HepG2 (cell line): ENCODE results near the gene UBE2E1. TPM values are rescaled to one million over a fixed set of nuclear protein-coding genes. Genes with fewer than 3 reads are reported as not detected.

Experiments
- ATAC-seq: fragments of 200-7000 bp; cut with Tn5 transposase; 3 replicates; pipeline ENCODE4 v1.9.1; 2020; ENCODE audit warnings: mild to moderate bottlenecking, moderate library complexity
- BruUV-seq: library from RNA; stranded (reverse); fragments of 400-500 nt; replicated peaks from 2 replicates; lab custom pipeline; 2021; lab: Mats Ljungman, UMichigan
- CTCF ChIA-PET: fragments of 300-600 bp; formaldehyde crosslinking; extraction: SDS; loops from one replicate; lab custom pipeline; 2021; ENCODE audit warnings: low total read pairs, inconsistent platforms, low intra/inter-chr PET ratio; lab: Yijun Ruan, JAX
- POLR2A ChIA-PET: fragments of 350-600 bp; sonication (Branson Sonifier 250); formaldehyde crosslinking; loops from one replicate; lab custom pipeline; 2020; ENCODE audit warnings: antibody characterized with exemption, inconsistent platforms; lab: Yijun Ruan, JAX
- DNase-seq: peaks from one replicate; pipeline ENCODE4 v3.0.0-alpha.2; 2015; ENCODE audit warnings: low spot score
- FAIRE-seq: peaks from 3 replicates; lab custom pipeline; 2011; peaks lifted over from hg19 to GRCh38; lab: Jason Lieb, UNC
- H2AFZ ChIP-seq: one replicate; pipeline ENCODE4 v1.6.1; 2011; ENCODE audit warnings: low read length, inconsistent platforms
- H3K27ac ChIP-seq: fragments of 300-600 bp; 3 replicates; pipeline ENCODE4 v1.8.0; 2011; ENCODE audit warnings: mixed run types, mild to moderate bottlenecking, mixed read lengths, low read length, inconsistent platforms; ENCODE audit not compliant: insufficient read depth; ENCODE audit errors: extremely low read length
- H3K27me3 ChIP-seq, 2 experiments: fragments of 200-600 bp in 1 of 2; 2 replicates in 1 of 2; 3 replicates in 1 of 2; pipeline versions ENCODE4 v1.6.0 to v1.8.0; 2011; ENCODE audit warnings: low read length in 2 of 2, mild to moderate bottlenecking in 2 of 2, moderate library complexity in 2 of 2, inconsistent platforms in 1 of 2; ENCODE audit not compliant: insufficient read depth in 2 of 2, control insufficient read depth in 1 of 2
- H3K36me3 ChIP-seq, 2 experiments: fragments of 200-600 bp in 1 of 2; replicated peaks in 1 of 2; 2 replicates in 1 of 2; 3 replicates in 1 of 2; pipeline versions ENCODE4 v1.5.1 to v1.8.0; 2011; ENCODE audit warnings: low read length in 2 of 2, inconsistent platforms in 1 of 2; ENCODE audit not compliant: insufficient read depth in 2 of 2, control insufficient read depth in 1 of 2
- H3K4me1 ChIP-seq: 2 replicates; pipeline ENCODE4 v1.5.1; 2012; ENCODE audit warnings: low read length, inconsistent platforms; ENCODE audit not compliant: insufficient read depth
- H3K4me2 ChIP-seq: 2 replicates; pipeline ENCODE4 v1.6.0; 2011; ENCODE audit warnings: low read depth, low read length, inconsistent platforms
- H3K4me3 ChIP-seq, 3 experiments: fragments of 200-600 bp in 1 of 3; sonication (generic), shearing (Covaris generic) in 1 of 3; replicated peaks in 1 of 3; 2 replicates each; pipeline ENCODE4 v1.5.1; 2011 to 2016; ENCODE audit warnings: low read length in 3 of 3, inconsistent platforms in 2 of 3, low read depth in 2 of 3, mild to moderate bottlenecking in 2 of 3, control low read depth in 1 of 3, mixed read lengths in 1 of 3; ENCODE audit not compliant: insufficient read depth in 1 of 3
- H3K79me2 ChIP-seq: one replicate; pipeline ENCODE4 v1.6.1; 2011; ENCODE audit warnings: low read length, inconsistent platforms; ENCODE audit not compliant: insufficient read depth
- H3K9ac ChIP-seq: 2 replicates; pipeline ENCODE4 v1.6.0; 2011; ENCODE audit warnings: mild to moderate bottlenecking, low read depth, low read length, inconsistent platforms; ENCODE audit not compliant: insufficient read depth
- H3K9me3 ChIP-seq: 2 replicates; pipeline ENCODE4 v1.5.1; 2012; ENCODE audit warnings: mild to moderate bottlenecking, low read length
- H4K20me1 ChIP-seq: 2 replicates; pipeline ENCODE4 v1.6.0; 2011; ENCODE audit warnings: inconsistent platforms, mild to moderate bottlenecking, low read length, moderate library complexity; ENCODE audit not compliant: insufficient read depth
- GATAD1 ChIP-seq: IDR thresholded peaks from 2 replicates; pipeline ENCODE4 v1.6.1; 2016; ENCODE audit warnings: missing genetic modification reagents, missing compliant biosample characterization
- HNF4A ChIP-seq: sonication (generic); formaldehyde crosslinking; IDR thresholded peaks from 2 replicates; pipeline ENCODE4 v1.4.0; 2020; ENCODE audit warnings: missing genetic modification reagents
- NCOA5 ChIP-seq: sonication (generic); formaldehyde crosslinking; IDR thresholded peaks from 2 replicates; pipeline ENCODE4 v1.4.0; 2020; ENCODE audit warnings: missing genetic modification reagents
- NR2C2 ChIP-seq: sonication (generic); formaldehyde crosslinking; IDR thresholded peaks from 2 replicates; pipeline ENCODE4 v1.4.0; 2020; ENCODE audit warnings: missing genetic modification reagents, mild to moderate bottlenecking, moderate library complexity, borderline replicate concordance
- RFXANK ChIP-seq: IDR thresholded peaks from 2 replicates; pipeline ENCODE4 v1.6.1; 2016
- SMAD9 ChIP-seq: sonication (generic); formaldehyde crosslinking; IDR thresholded peaks from 2 replicates; pipeline ENCODE4 v1.5.1; 2020; ENCODE audit warnings: mild to moderate bottlenecking, missing genetic modification reagents
- SP2 ChIP-seq: sonication (generic); formaldehyde crosslinking; IDR thresholded peaks from 2 replicates; pipeline ENCODE4 v1.5.1; 2020; ENCODE audit warnings: mild to moderate bottlenecking, missing genetic modification reagents
- TRIM24 ChIP-seq: sonication (generic); formaldehyde crosslinking; IDR thresholded peaks from 2 replicates; pipeline ENCODE4 v1.8.0; 2022; ENCODE audit warnings: mild to moderate bottlenecking, missing genetic modification reagents
- YEATS4 ChIP-seq: sonication (generic); formaldehyde crosslinking; IDR thresholded peaks from 2 replicates; pipeline ENCODE4 v1.4.0; 2020; ENCODE audit warnings: missing genetic modification reagents, borderline replicate concordance
- ZFP1 ChIP-seq: IDR thresholded peaks from 2 replicates; pipeline ENCODE4 v1.6.1; 2016
- WGBS: methylation state at CpG from one replicate; pipeline ENCODE4 v1.1.6; 2017; ENCODE audit warnings: low lambda C conversion rate; 5-methylcytosine and 5-hydroxymethylcytosine counted together
- in situ Hi-C: cut with HindIII; loops from 2 replicates; pipeline ENCODE4 v1.10.0; 2017; ENCODE audit warnings: low pct_unique_long_range_greater_than_20kb; ENCODE audit not compliant: extremely low pct_ligation_motif_present
- intact Hi-C: fragments of 100-400 bp; cut with micrococcal nuclease; formaldehyde crosslinking; loops from one replicate; pipeline ENCODE4 v1.10.0; 2022; ENCODE audit not compliant: unreplicated experiment
- polyA plus RNA-seq, 8 experiments: library from polyadenylated mRNA; depleted of rRNA in 3 of 8; stranded (reverse) in 7 of 8; unstranded in 1 of 8; fragments of >200 nt; fragmentation: Illumina TruSeq in 4 of 8; extraction: Trizol in 4 of 8; gene quantifications; 2 replicates each; pipeline versions ENCODE4 v1.2.1 to v1.2.3, GENCODE V29; 2011 to 2016; ENCODE audit warnings: low read depth in 4 of 8, missing spikeins in 1 of 8, mixed read lengths in 1 of 8; ENCODE audit not compliant: insufficient read depth in 1 of 8
- total RNA-seq, 5 experiments: library from RNA; depleted of rRNA; stranded (reverse); fragments of >200 nt; fragmentation: Illumina TruSeq; extraction: Trizol; gene quantifications; 2 replicates each; pipeline ENCODE4 v1.2.3, GENCODE V29; 2016; ENCODE audit warnings: low read depth in 1 of 5
- TF ChIP-seq, protein P1 (sequence below): sonication (generic); formaldehyde crosslinking; IDR thresholded peaks from 2 replicates; pipeline ENCODE4 v1.4.0; 2020; ENCODE audit warnings: missing genetic modification reagents
- TF ChIP-seq, protein P2 (sequence below): sonication (generic); formaldehyde crosslinking; IDR thresholded peaks from 2 replicates; pipeline ENCODE4 v1.5.0; 2020; ENCODE audit warnings: missing genetic modification reagents

UBE2E1 gene
- total and polyA plus RNA-seq, 2 of the 13 experiments (the other 11 are each of a cell fraction or from before 2014, with no cell fraction given): 55.4 to 61.8 TPM

DNA sequence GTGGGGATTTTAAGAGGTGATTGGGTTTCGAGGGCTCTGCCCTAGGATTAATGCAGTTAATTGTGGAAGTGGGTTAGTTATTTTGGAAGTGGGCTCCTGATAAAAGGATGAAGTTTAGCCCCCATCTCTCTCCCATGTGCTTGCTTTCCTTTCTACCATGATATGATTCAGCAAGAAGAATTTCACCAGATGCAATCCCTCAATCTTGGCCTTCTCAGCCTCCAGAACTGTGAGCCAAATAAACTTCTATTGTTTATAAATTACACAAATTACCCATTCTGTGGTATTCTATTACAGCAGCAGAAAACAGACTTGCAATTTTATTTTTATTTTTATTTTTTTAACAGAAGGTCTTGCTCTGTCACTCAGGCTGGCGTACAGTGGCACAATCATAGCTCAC, 27.3 kb upstream of the UBE2E1 start:
- Histone ChIP-seq H3K4me3 (no peak overlapping the region), H3K79me2 (no peaks in the 10 kb centered on the region), H3K4me2 (no peak overlapping the region), H3K36me3 (no peaks in the 10 kb centered on the region), H2AFZ (no peak overlapping the region)
- ATAC-seq: no peak
- intact Hi-C loops: no loop called here
- WGBS: 3% methylated on average over 2 of the region's 2 CpGs
- TF ChIP-seq RFXANK (CRISPR knock-in tag) (no peak), NCOA5 (CRISPR knock-in tag) (no peak), YEATS4 (CRISPR knock-in tag) (no peak), HNF4A (CRISPR knock-in tag) (no peak), TRIM24 (CRISPR knock-in tag) (no peak), SMAD9 (CRISPR knock-in tag) (no peak), ZFP1 (CRISPR knock-in tag) (no peak), NR2C2 (no peak), GATAD1 (no peak), SP2 (no peak)
- TF ChIP-seq, protein P1, sequence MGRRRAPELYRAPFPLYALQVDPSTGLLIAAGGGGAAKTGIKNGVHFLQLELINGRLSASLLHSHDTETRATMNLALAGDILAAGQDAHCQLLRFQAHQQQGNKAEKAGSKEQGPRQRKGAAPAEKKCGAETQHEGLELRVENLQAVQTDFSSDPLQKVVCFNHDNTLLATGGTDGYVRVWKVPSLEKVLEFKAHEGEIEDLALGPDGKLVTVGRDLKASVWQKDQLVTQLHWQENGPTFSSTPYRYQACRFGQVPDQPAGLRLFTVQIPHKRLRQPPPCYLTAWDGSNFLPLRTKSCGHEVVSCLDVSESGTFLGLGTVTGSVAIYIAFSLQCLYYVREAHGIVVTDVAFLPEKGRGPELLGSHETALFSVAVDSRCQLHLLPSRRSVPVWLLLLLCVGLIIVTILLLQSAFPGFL: no peak
- TF ChIP-seq, protein P2, sequence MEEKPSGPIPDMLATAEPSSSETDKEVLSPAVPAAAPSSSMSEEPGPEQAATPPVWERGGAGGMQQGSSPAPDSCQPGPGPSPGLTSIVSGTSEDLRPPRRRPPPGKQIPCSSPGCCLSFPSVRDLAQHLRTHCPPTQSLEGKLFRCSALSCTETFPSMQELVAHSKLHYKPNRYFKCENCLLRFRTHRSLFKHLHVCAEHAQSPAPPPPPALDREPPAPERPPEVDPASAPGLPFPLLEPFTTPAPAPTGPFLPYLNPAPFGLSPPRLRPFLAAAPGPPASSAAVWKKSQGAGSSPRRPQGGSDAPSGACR (CRISPR knock-in tag): no peak
- TF ChIP-seq, all 625 proteins: peak for 0
- ChIA-PET POLR2A (no interaction called here), CTCF (no interaction called here)
- Histone ChIP-seq H3K27me3 (peaks cover 0 to 18% of the 10 kb centered on the region in 2 experiments; a peak in 1 of 5 replicates), H4K20me1 (no peaks in the 10 kb centered on the region), H3K4me1 (no peaks in the 10 kb centered on the region), H3K9me3 (no peaks in the 10 kb centered on the region), H3K27ac (no peak overlapping the region), H3K9ac (no peak overlapping the region)
- no TSS peak for BruUV-seq
- no peak for FAIRE-seq
- in situ Hi-C loops: no loop called here
- no peak for DNase-seq
